ENCODE data around the gene TAF9B.
"Not testable (repeated sequence)": the region's sequence is repeated elsewhere in the genome, so short reads cannot be mapped to it uniquely, and the experiment has no call there.

Gene TAF9B

GRCh38 chrX:78116365-78116764, 23.1 kb downstream of the TAF9B start:
- DNase-seq: no peak

- DNase-seq: no peak
Measured at GRCh38 chrX:78111140-78111931, 28.1 kb downstream of the TAF9B start.

- DNase-seq: no peak
Measured at GRCh38 chrX:78109458-78109857, 30.0 kb downstream of the TAF9B start.

GRCh38 chrX:78106651-78106986, 32.8 kb downstream of the TAF9B start:
- no peak for DNase-seq

GRCh38 chrX:78105944-78106650, 33.4 kb downstream of the TAF9B start:
- DNase-seq: peak; percentile 59

GRCh38 chrX:78104447-78105176, 34.8 kb downstream of the TAF9B start:
- peak; percentile 63 for DNase-seq

- DNase-seq: peak; percentile 96
Measured at GRCh38 chrX:78103623-78104446, 35.6 kb downstream of the TAF9B start, which contains the start of gene PGK1. TSS of gene PGK1 (plus strand) at chrX:78104248. CDS start at chrX:78104341, 93 bp downstream.

GRCh38 chrX:78103001-78103622, 36.3 kb downstream of the TAF9B start:
- no peak for DNase-seq

GRCh38 chrX:78102091-78102490, 37.4 kb downstream of the TAF9B start:
- no peak for DNase-seq

GRCh38 chrX:78098108-78098507, 41.3 kb downstream of the TAF9B start:
- DNase-seq: no peak

GRCh38 chrX:78092296-78092695, 47.2 kb downstream of the TAF9B start:
- DNase-seq: no peak

GRCh38 chrX:78081413-78081812, 58.0 kb downstream of the TAF9B start:
- not testable (repeated sequence) for DNase-seq

Data from CD4-positive, alpha-beta T cell treated with Interleukin-21 for 1 hour (primary cell).